ENCODE results near the gene LRRC56.

DNA sequence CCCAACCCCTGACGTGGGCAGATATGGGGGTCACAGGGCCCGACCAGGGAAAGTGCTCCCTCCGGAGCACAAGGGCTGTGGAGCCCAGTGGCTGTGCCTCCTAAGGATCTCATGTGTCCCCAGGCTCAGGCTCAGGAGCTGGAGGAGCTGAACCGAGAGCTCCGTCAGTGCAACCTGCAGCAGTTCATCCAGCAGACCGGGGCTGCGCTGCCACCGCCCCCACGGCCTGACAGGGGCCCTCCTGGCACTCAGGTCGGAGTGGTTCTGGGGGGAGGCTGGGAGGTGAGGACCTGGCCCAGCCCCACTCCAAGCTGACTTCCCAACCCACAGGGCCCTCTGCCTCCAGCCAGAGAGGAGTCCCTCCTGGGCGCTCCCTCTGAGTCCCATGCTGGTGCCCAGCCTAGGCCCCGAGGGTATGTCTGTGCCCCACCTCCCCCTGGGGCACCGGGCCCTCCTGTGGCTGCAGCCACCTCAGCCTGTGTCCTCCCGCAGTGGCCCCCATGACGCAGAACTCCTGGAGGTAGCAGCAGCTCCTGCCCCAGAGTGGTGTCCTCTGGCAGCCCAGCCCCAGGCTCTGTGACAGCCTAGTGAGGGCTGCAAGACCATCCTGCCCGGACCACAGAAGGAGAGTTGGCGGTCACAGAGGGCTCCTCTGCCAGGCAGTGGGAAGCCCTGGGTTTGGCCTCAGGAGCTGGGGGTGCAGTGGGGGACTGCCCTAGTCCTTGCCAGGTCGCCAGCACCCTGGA is 25.9 kb downstream of the LRRC56 start:
- TF ChIP-seq POLR2A (IDR thresholded peaks at IDR 0.05): no peak
- TF ChIP-seq, protein P1, sequence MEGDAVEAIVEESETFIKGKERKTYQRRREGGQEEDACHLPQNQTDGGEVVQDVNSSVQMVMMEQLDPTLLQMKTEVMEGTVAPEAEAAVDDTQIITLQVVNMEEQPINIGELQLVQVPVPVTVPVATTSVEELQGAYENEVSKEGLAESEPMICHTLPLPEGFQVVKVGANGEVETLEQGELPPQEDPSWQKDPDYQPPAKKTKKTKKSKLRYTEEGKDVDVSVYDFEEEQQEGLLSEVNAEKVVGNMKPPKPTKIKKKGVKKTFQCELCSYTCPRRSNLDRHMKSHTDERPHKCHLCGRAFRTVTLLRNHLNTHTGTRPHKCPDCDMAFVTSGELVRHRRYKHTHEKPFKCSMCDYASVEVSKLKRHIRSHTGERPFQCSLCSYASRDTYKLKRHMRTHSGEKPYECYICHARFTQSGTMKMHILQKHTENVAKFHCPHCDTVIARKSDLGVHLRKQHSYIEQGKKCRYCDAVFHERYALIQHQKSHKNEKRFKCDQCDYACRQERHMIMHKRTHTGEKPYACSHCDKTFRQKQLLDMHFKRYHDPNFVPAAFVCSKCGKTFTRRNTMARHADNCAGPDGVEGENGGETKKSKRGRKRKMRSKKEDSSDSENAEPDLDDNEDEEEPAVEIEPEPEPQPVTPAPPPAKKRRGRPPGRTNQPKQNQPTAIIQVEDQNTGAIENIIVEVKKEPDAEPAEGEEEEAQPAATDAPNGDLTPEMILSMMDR (IDR thresholded peaks at IDR 0.05): no peak

All from lower leg skin (tissue), 3 donors.